ENCODE measurements around the gene TM7SF3. TPM values are rescaled to one million over a fixed set of nuclear protein-coding genes. Genes with fewer than 3 reads are reported as not detected.
"Not testable (repeated sequence)": the region's sequence is repeated elsewhere in the genome, so short reads cannot be mapped to it uniquely, and the experiment has no call there.

Gene TM7SF3
- total and polyA plus RNA-seq, 4 donors: 82.5 to 147 (median 110) TPM

DNA sequence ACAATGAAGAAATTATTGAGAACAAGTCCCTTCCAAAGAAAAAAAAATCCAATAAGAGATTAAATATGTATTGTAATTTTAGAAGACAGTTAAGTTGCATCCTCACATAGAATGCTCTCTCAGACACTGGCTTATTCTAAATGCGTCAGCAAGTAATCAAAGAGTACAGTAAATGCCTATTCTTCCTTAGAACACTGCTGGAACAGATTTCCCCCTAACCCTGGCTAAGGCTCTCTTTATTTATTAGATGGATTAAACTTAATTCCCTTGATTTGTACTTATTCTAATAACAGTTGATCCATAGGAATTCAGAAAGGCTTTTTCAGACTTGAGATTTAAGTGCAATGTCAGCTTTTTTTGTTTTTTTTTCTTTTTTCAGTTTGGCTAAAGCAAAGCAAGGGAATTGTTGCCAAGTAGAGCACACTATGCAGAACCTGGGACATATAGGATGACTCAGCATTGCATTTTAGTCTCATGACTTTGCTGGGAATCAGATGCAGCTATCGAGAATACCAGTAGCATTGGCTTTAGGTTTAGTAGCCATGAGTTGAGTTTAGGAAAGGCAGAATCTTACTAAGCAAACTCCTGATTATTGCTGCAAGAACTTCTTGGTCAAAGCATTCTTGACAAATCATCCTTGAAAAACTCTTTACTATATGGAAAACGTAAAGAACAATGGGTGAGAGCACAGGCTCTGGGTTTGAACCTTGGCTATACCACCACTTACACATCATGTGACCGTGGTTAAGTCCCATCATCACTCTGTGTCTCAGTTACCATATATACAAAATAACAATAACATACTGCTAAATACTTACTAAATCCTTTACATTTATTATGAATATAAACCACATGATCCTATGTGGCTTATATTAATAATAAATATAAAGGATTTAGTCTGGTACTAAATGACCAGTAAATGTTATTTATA is 34.9 kb upstream of the TM7SF3 start:
- Histone ChIP-seq H3K9me3 (ENCODE audit: control insufficient read depth, insufficient read depth, low read length) (no peaks in the 10 kb centered on the region), H3K4me3 (ENCODE audit: low read depth, low read length) (no peak overlapping the region), H3K27ac (ENCODE audit: low read depth, low read length) (no peak overlapping the region), H3K36me3 (ENCODE audit: control insufficient read depth, insufficient read depth, low read length) (no peaks in the 10 kb centered on the region), H3K4me1 (ENCODE audit: control insufficient read depth, insufficient read depth, low read length) (no peaks in the 10 kb centered on the region), H3K27me3 (ENCODE audit: control insufficient read depth, insufficient read depth, low read length) (no peaks in the 10 kb centered on the region)
- WGBS (ENCODE audit: insufficient coverage): 83% methylated on average over 1 of the region's 4 CpGs
- DNase-seq (ENCODE audit: low read depth in 4 of 6, low spot score in 6 of 6): no peak

DNA sequence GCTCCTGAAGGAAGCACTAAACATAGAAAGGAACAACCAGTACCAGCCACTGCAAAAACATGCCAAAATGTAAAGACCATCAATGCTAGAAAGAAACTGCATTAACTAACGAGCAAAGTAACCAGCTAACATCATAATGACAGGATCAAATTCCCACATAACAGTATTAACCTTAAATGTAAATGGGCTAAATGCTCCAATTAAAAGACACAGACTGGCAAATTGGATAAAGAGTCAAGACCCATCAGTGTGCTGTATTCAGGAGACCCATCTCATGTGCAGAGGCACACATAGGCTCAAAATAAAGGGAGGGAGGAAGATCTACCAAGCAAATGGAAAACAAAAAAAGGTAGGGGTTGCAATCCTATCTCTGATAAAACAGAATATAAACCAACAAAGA is 27.8 kb upstream of the TM7SF3 start:
- DNase-seq (ENCODE audit: low read depth in 4 of 6, low spot score in 6 of 6); H3K4me1 ChIP-seq (ENCODE audit: control insufficient read depth, insufficient read depth, low read length); H3K27me3 ChIP-seq (ENCODE audit: control insufficient read depth, insufficient read depth, low read length); H3K36me3 ChIP-seq (ENCODE audit: control insufficient read depth, insufficient read depth, low read length); H3K4me3 ChIP-seq (ENCODE audit: low read depth, low read length); H3K9me3 ChIP-seq (ENCODE audit: control insufficient read depth, insufficient read depth, low read length); H3K27ac ChIP-seq (ENCODE audit: low read depth, low read length): not testable (repeated sequence)
- WGBS (ENCODE audit: insufficient coverage): no CpG with 5 or more reads among the region's 1 CpG

- not testable (repeated sequence) for H3K4me1 ChIP-seq (ENCODE audit: control insufficient read depth, insufficient read depth, low read length); DNase-seq (ENCODE audit: low read depth in 4 of 6, low spot score in 6 of 6); H3K36me3 ChIP-seq (ENCODE audit: control insufficient read depth, insufficient read depth, low read length); H3K4me3 ChIP-seq (ENCODE audit: low read depth, low read length); H3K27ac ChIP-seq (ENCODE audit: low read depth, low read length); H3K27me3 ChIP-seq (ENCODE audit: control insufficient read depth, insufficient read depth, low read length); H3K9me3 ChIP-seq (ENCODE audit: control insufficient read depth, insufficient read depth, low read length)
- WGBS (ENCODE audit: insufficient coverage): no CpG with 5 or more reads among the region's 4 CpGs
Observed at GRCh38 chr12:27040637-27041036, 26.5 kb upstream of the TM7SF3 start.

DNA sequence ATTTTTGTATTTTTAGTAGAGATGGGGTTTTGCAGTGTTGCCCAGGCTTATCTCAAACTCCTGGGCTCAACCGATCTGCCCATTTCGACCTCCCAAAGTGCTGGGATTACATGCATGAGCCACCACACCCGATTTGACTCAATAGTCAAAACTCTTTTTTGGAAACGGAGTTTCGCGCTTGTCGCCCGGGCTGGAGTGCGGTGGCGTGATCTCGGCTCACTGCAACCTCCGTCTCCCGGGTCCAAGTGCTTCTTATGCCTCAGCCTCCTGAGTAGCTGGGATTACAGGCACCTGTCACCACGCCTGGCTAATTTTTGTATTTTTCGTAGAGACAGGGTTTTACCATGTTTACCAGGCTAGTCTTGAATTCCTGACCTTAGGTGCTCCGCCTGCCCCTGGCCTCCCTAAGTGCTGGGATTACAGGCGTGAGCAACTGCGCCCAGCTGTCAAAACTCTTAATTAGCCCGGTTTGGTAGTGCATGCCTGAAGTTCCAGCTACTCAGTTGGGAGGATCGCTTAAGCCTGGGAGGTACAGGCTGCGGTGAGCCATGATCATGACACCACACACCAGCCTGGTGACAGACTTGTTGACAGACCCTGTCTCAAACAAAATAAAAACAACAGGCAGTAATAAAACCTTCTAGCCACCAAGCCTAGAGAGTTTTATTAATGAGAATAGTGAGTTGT is 20.6 kb upstream of the TM7SF3 start:
- no peaks in the 10 kb centered on the region for H3K4me1 ChIP-seq (ENCODE audit: control insufficient read depth, insufficient read depth, low read length)
- no peak for DNase-seq (ENCODE audit: low read depth in 4 of 6, low spot score in 6 of 6)
- H3K36me3 ChIP-seq (ENCODE audit: control insufficient read depth, insufficient read depth, low read length): peaks cover 28% of the 10 kb centered on the region
- 95% methylated on average over 21 of the region's 21 CpGs for WGBS (ENCODE audit: insufficient coverage)
- H3K4me3 ChIP-seq (ENCODE audit: low read depth, low read length): no peak overlapping the region
- no peaks in the 10 kb centered on the region for H3K9me3 ChIP-seq (ENCODE audit: control insufficient read depth, insufficient read depth, low read length)
- H3K27ac ChIP-seq (ENCODE audit: low read depth, low read length): no peak overlapping the region
- H3K27me3 ChIP-seq (ENCODE audit: control insufficient read depth, insufficient read depth, low read length): no peaks in the 10 kb centered on the region

- Histone ChIP-seq H3K9me3 (ENCODE audit: control insufficient read depth, insufficient read depth, low read length) (no peaks in the 10 kb centered on the region), H3K4me3 (ENCODE audit: low read depth, low read length) (no peak overlapping the region), H3K4me1 (ENCODE audit: control insufficient read depth, insufficient read depth, low read length) (no peaks in the 10 kb centered on the region), H3K27me3 (ENCODE audit: control insufficient read depth, insufficient read depth, low read length) (no peaks in the 10 kb centered on the region), H3K36me3 (ENCODE audit: control insufficient read depth, insufficient read depth, low read length) (peaks cover 22% of the 10 kb centered on the region), H3K27ac (ENCODE audit: low read depth, low read length) (no peak overlapping the region)
- no peak for DNase-seq (ENCODE audit: low read depth in 4 of 6, low spot score in 6 of 6)
- WGBS (ENCODE audit: insufficient coverage): 100% methylated on average over 2 of the region's 3 CpGs
Observed at GRCh38 chr12:27032679-27033078, 18.5 kb upstream of the TM7SF3 start.

DNA sequence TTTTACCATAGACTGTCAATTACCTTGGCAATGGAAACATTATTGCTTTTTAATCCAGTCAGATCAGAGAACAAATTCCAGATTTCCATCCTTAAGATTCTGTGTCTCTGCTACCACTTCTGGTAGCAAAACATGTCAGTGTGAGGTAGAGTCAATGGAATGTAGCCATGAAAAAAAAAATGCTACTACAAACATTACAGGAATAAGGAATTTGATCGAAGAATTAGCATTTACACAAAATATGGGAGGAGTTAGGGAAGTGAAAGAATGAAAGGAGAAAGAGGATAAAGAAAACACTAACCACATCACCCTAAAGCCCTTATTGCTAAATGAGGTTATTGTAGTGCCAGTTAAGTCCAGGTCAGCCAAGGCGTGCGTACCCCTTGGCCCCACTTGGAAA is 17.3 kb upstream of the TM7SF3 start:
- WGBS (ENCODE audit: insufficient coverage): 100% methylated on average over 2 of the region's 3 CpGs
- H3K27me3 ChIP-seq (ENCODE audit: control insufficient read depth, insufficient read depth, low read length): no peaks in the 10 kb centered on the region
- no peaks in the 10 kb centered on the region for H3K9me3 ChIP-seq (ENCODE audit: control insufficient read depth, insufficient read depth, low read length)
- no peak for DNase-seq (ENCODE audit: low read depth in 4 of 6, low spot score in 6 of 6)
- H3K4me1 ChIP-seq (ENCODE audit: control insufficient read depth, insufficient read depth, low read length): no peaks in the 10 kb centered on the region
- no peak overlapping the region for H3K27ac ChIP-seq (ENCODE audit: low read depth, low read length)
- H3K4me3 ChIP-seq (ENCODE audit: low read depth, low read length): no peak overlapping the region
- H3K36me3 ChIP-seq (ENCODE audit: control insufficient read depth, insufficient read depth, low read length): peaks cover 22% of the 10 kb centered on the region

GRCh38 chr12:27026257-27026656 is 12.1 kb upstream of the TM7SF3 start:
- Histone ChIP-seq H3K27me3 (ENCODE audit: control insufficient read depth, insufficient read depth, low read length) (no peaks in the 10 kb centered on the region), H3K36me3 (ENCODE audit: control insufficient read depth, insufficient read depth, low read length) (peaks cover 9% of the 10 kb centered on the region), H3K27ac (ENCODE audit: low read depth, low read length) (no peak overlapping the region), H3K4me3 (ENCODE audit: low read depth, low read length) (no peak overlapping the region), H3K9me3 (ENCODE audit: control insufficient read depth, insufficient read depth, low read length) (no peaks in the 10 kb centered on the region), H3K4me1 (ENCODE audit: control insufficient read depth, insufficient read depth, low read length) (peaks cover 8% of the 10 kb centered on the region)
- DNase-seq (ENCODE audit: low read depth in 4 of 6, low spot score in 6 of 6): no peak

DNA sequence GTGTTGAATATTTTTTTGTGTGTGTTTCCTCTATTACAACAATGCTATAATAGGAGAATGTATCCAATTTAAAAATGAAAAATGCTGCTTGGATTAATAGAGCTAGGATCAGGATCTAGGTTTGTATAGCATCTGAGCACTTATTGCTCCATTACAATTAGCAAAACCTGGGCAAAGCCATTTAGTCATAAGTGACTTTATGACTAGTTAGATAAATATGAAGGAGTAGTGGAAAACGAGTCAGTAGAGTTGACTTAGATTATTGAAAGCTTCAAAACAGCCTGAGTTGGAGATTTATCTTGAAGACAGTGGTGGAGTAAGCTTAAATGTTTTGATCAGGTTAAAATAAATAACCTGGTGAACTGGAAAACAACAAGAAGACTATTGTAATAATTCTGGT is 10.9 kb upstream of the TM7SF3 start:
- H3K27me3 ChIP-seq (ENCODE audit: control insufficient read depth, insufficient read depth, low read length): no peaks in the 10 kb centered on the region
- H3K36me3 ChIP-seq (ENCODE audit: control insufficient read depth, insufficient read depth, low read length): peaks cover 2% of the 10 kb centered on the region
- 100% methylated on average over 1 of the region's 1 CpG for WGBS (ENCODE audit: insufficient coverage)
- no peak overlapping the region for H3K4me3 ChIP-seq (ENCODE audit: low read depth, low read length)
- DNase-seq (ENCODE audit: low read depth in 4 of 6, low spot score in 6 of 6): no peak
- no peak overlapping the region for H3K27ac ChIP-seq (ENCODE audit: low read depth, low read length)
- H3K9me3 ChIP-seq (ENCODE audit: control insufficient read depth, insufficient read depth, low read length): no peaks in the 10 kb centered on the region
- H3K4me1 ChIP-seq (ENCODE audit: control insufficient read depth, insufficient read depth, low read length): peaks cover 8% of the 10 kb centered on the region

- H3K27me3 ChIP-seq (ENCODE audit: control insufficient read depth, insufficient read depth, low read length): no peaks in the 10 kb centered on the region
- DNase-seq (ENCODE audit: low read depth in 4 of 6, low spot score in 6 of 6): no peak
- whole genome bisulfite sequencing (ENCODE audit: insufficient coverage): no CpG with 5 or more reads among the region's 1 CpG
- peaks cover 8% of the 10 kb centered on the region for H3K4me1 ChIP-seq (ENCODE audit: control insufficient read depth, insufficient read depth, low read length)
- no peaks in the 10 kb centered on the region for H3K36me3 ChIP-seq (ENCODE audit: control insufficient read depth, insufficient read depth, low read length)
- H3K27ac ChIP-seq (ENCODE audit: low read depth, low read length): no peak overlapping the region
- H3K9me3 ChIP-seq (ENCODE audit: control insufficient read depth, insufficient read depth, low read length): no peaks in the 10 kb centered on the region
- no peak overlapping the region for H3K4me3 ChIP-seq (ENCODE audit: low read depth, low read length)
Observed at GRCh38 chr12:27024291-27024690, 10.1 kb upstream of the TM7SF3 start.

- no peaks in the 10 kb centered on the region for H3K27me3 ChIP-seq (ENCODE audit: control insufficient read depth, insufficient read depth, low read length)
- no peaks in the 10 kb centered on the region for H3K9me3 ChIP-seq (ENCODE audit: control insufficient read depth, insufficient read depth, low read length)
- DNase-seq (ENCODE audit: low read depth in 4 of 6, low spot score in 6 of 6): no peak
- no peak overlapping the region for H3K4me3 ChIP-seq (ENCODE audit: low read depth, low read length)
- H3K4me1 ChIP-seq (ENCODE audit: control insufficient read depth, insufficient read depth, low read length): peaks cover 8% of the 10 kb centered on the region
- no peak overlapping the region for H3K27ac ChIP-seq (ENCODE audit: low read depth, low read length)
- no peaks in the 10 kb centered on the region for H3K36me3 ChIP-seq (ENCODE audit: control insufficient read depth, insufficient read depth, low read length)
- 80% methylated on average over 2 of the region's 2 CpGs for WGBS (ENCODE audit: insufficient coverage)
Observed at GRCh38 chr12:27020761-27021160, 6.6 kb upstream of the TM7SF3 start.
